ENCODE results near the gene PCNT.

Gene PCNT

GRCh38 chr21:46483300-46484295, 159.6 kb downstream of the PCNT start:
- DNase-seq (ENCODE audit: low spot score): no peak

- DNase-seq (ENCODE audit: low spot score): no peak
Measured at GRCh38 chr21:46486481-46487126, 162.6 kb downstream of the PCNT start.

GRCh38 chr21:46489162-46489663, 165.3 kb downstream of the PCNT start:
- no peak for DNase-seq (ENCODE audit: low spot score)

- DNase-seq (ENCODE audit: low spot score): no peak
Measured at GRCh38 chr21:46489800-46490199, 165.8 kb downstream of the PCNT start.

- DNase-seq (ENCODE audit: low spot score): no peak
Measured at GRCh38 chr21:46491553-46491952, 167.6 kb downstream of the PCNT start.

- DNase-seq (ENCODE audit: low spot score): no peak
Measured at GRCh38 chr21:46492851-46493250, 168.9 kb downstream of the PCNT start.

GRCh38 chr21:46493828-46494227, 169.9 kb downstream of the PCNT start:
- DNase-seq (ENCODE audit: low spot score): no peak

Measured in AG08396 (cell line).